ENCODE data around the gene C16orf89. TPM values are rescaled to one million over a fixed set of nuclear protein-coding genes. Genes with fewer than 3 reads are reported as not detected.
"Not testable (repeated sequence)": the region's sequence is repeated elsewhere in the genome, so short reads cannot be mapped to it uniquely, and the experiment has no call there.

C16orf89 gene
- polyA plus RNA-seq, 1 of the 3 experiments (the other 2 are of a cell fraction) = not detected

- H3K9ac ChIP-seq; H2AFZ ChIP-seq (ENCODE audit: low read depth); DNase-seq; H3K4me3 ChIP-seq (ENCODE audit: low read depth in 2 of 2, low read length in 1 of 2); H3K4me1 ChIP-seq (ENCODE audit: control insufficient read depth in 1 of 2, insufficient read depth in 2 of 2, low read depth in 1 of 2, low read length in 1 of 2); H3K9me3 ChIP-seq; H3K9me2 ChIP-seq; H4K20me1 ChIP-seq (ENCODE audit: insufficient read depth); H3K27me3 ChIP-seq (ENCODE audit: insufficient read depth); H3K4me2 ChIP-seq; H3K27ac ChIP-seq (ENCODE audit: low read depth in 2 of 2, low read length in 1 of 2); POLR2A ChIA-PET; H3F3A ChIP-seq (replicated peaks; ENCODE audit: insufficient read depth); H3K36me3 ChIP-seq (replicated peaks in 1 of 2; ENCODE audit: control insufficient read depth in 1 of 2, insufficient read depth in 2 of 2, low read length in 1 of 2); CTCF ChIA-PET; H3K79me2 ChIP-seq (ENCODE audit: insufficient read depth): not testable (repeated sequence)
- WGBS (ENCODE audit: low lambda C conversion rate) = 95% methylated on average over 7 of the region's 11 CpGs
Observed at GRCh38 chr16:5095145-5095830, 29.5 kb upstream of the C16orf89 start.

- H3K9me3 ChIP-seq; H3F3A ChIP-seq (replicated peaks; ENCODE audit: insufficient read depth); H3K27me3 ChIP-seq (ENCODE audit: insufficient read depth); H3K36me3 ChIP-seq (replicated peaks in 1 of 2; ENCODE audit: control insufficient read depth in 1 of 2, insufficient read depth in 2 of 2, low read length in 1 of 2); H3K4me1 ChIP-seq (ENCODE audit: control insufficient read depth in 1 of 2, insufficient read depth in 2 of 2, low read depth in 1 of 2, low read length in 1 of 2); DNase-seq; POLR2A ChIA-PET; H3K4me3 ChIP-seq (ENCODE audit: low read depth in 2 of 2, low read length in 1 of 2); H3K9ac ChIP-seq; H3K27ac ChIP-seq (ENCODE audit: low read depth in 2 of 2, low read length in 1 of 2); H3K9me2 ChIP-seq; H4K20me1 ChIP-seq (ENCODE audit: insufficient read depth); H3K4me2 ChIP-seq; H3K79me2 ChIP-seq (ENCODE audit: insufficient read depth); H2AFZ ChIP-seq (ENCODE audit: low read depth): not testable (repeated sequence)
- CTCF ChIA-PET = interaction anchor here (0.6 kb wide), 1 partner anchor 1480 kb away, joined by 3 read pairs; no protein-coding TSS in a partner anchor
- WGBS (ENCODE audit: low lambda C conversion rate) = 95% methylated on average over 10 of the region's 11 CpGs
Observed at GRCh38 chr16:5093746-5094145, 28.0 kb upstream of the C16orf89 start.

GRCh38 chr16:5093081-5093480 is 27.3 kb upstream of the C16orf89 start:
- DNase-seq; H3K79me2 ChIP-seq (ENCODE audit: insufficient read depth); H3K9me2 ChIP-seq; H3K4me2 ChIP-seq; H2AFZ ChIP-seq (ENCODE audit: low read depth); H3K9ac ChIP-seq; POLR2A ChIA-PET; H3K4me1 ChIP-seq (ENCODE audit: control insufficient read depth in 1 of 2, insufficient read depth in 2 of 2, low read depth in 1 of 2, low read length in 1 of 2); H3K27ac ChIP-seq (ENCODE audit: low read depth in 2 of 2, low read length in 1 of 2); H4K20me1 ChIP-seq (ENCODE audit: insufficient read depth); H3F3A ChIP-seq (replicated peaks; ENCODE audit: insufficient read depth); H3K9me3 ChIP-seq; H3K36me3 ChIP-seq (replicated peaks in 1 of 2; ENCODE audit: control insufficient read depth in 1 of 2, insufficient read depth in 2 of 2, low read length in 1 of 2); H3K27me3 ChIP-seq (ENCODE audit: insufficient read depth); H3K4me3 ChIP-seq (ENCODE audit: low read depth in 2 of 2, low read length in 1 of 2): not testable (repeated sequence)
- 96% methylated on average over 5 of the region's 9 CpGs for WGBS (ENCODE audit: low lambda C conversion rate)
- CTCF ChIA-PET = interaction anchor here (0.8 to 1.7 kb wide), 9 partner anchors 11 to 96 kb away, joined by 3 to 13 read pairs (median 3); no protein-coding TSS in a partner anchor

- WGBS (ENCODE audit: low lambda C conversion rate) = 87% methylated on average over 9 of the region's 9 CpGs
Observed at GRCh38 chr16:5090592-5090991, 24.8 kb upstream of the C16orf89 start.

GRCh38 chr16:5089911-5090555 is 24.3 kb upstream of the C16orf89 start:
- H3K4me1 ChIP-seq (ENCODE audit: control insufficient read depth in 1 of 2, insufficient read depth in 2 of 2, low read depth in 1 of 2, low read length in 1 of 2); H3K27me3 ChIP-seq (ENCODE audit: insufficient read depth); H3K27ac ChIP-seq (ENCODE audit: low read depth in 2 of 2, low read length in 1 of 2); H3K4me3 ChIP-seq (ENCODE audit: low read depth in 2 of 2, low read length in 1 of 2); DNase-seq; H3K4me2 ChIP-seq; H3K9me2 ChIP-seq; H3K79me2 ChIP-seq (ENCODE audit: insufficient read depth); POLR2A ChIA-PET; CTCF ChIA-PET; H3F3A ChIP-seq (replicated peaks; ENCODE audit: insufficient read depth); H3K9ac ChIP-seq; H3K9me3 ChIP-seq; H2AFZ ChIP-seq (ENCODE audit: low read depth); H4K20me1 ChIP-seq (ENCODE audit: insufficient read depth): not testable (repeated sequence)
- 94% methylated on average over 16 of the region's 26 CpGs for WGBS (ENCODE audit: low lambda C conversion rate)
- H3K36me3 ChIP-seq (replicated peaks in 1 of 2; ENCODE audit: control insufficient read depth in 1 of 2, insufficient read depth in 2 of 2, low read length in 1 of 2) = peaks cover 7 to 10% of the 10 kb centered on the region in 2 experiments

More at GRCh38 chr16:5090592-5090991, 24.8 kb upstream of the C16orf89 start:
- H3F3A ChIP-seq (replicated peaks; ENCODE audit: insufficient read depth); H3K36me3 ChIP-seq (replicated peaks in 1 of 2; ENCODE audit: control insufficient read depth in 1 of 2, insufficient read depth in 2 of 2, low read length in 1 of 2); H3K9me2 ChIP-seq; H3K9ac ChIP-seq; H3K4me1 ChIP-seq (ENCODE audit: control insufficient read depth in 1 of 2, insufficient read depth in 2 of 2, low read depth in 1 of 2, low read length in 1 of 2); H3K27me3 ChIP-seq (ENCODE audit: insufficient read depth); H4K20me1 ChIP-seq (ENCODE audit: insufficient read depth); DNase-seq; CTCF ChIA-PET; H3K27ac ChIP-seq (ENCODE audit: low read depth in 2 of 2, low read length in 1 of 2); H3K4me2 ChIP-seq; H3K4me3 ChIP-seq (ENCODE audit: low read depth in 2 of 2, low read length in 1 of 2); H2AFZ ChIP-seq (ENCODE audit: low read depth); H3K79me2 ChIP-seq (ENCODE audit: insufficient read depth); POLR2A ChIA-PET; H3K9me3 ChIP-seq: not testable (repeated sequence)

- H3K36me3 ChIP-seq (replicated peaks in 1 of 2; ENCODE audit: control insufficient read depth in 1 of 2, insufficient read depth in 2 of 2, low read length in 1 of 2) = peaks cover 7 to 12% of the 10 kb centered on the region in 2 experiments
- POLR2A ChIA-PET = interaction anchor here (1.1 kb wide), 1 partner anchor 17 kb away, joined by 3 read pairs; no protein-coding TSS in a partner anchor
Observed at GRCh38 chr16:5088936-5089335, 23.2 kb upstream of the C16orf89 start.

More at GRCh38 chr16:5088936-5089335, 23.2 kb upstream of the C16orf89 start:
- H3K9me3 ChIP-seq; H2AFZ ChIP-seq (ENCODE audit: low read depth); H4K20me1 ChIP-seq (ENCODE audit: insufficient read depth); DNase-seq; H3K4me1 ChIP-seq (ENCODE audit: control insufficient read depth in 1 of 2, insufficient read depth in 2 of 2, low read depth in 1 of 2, low read length in 1 of 2); H3K9ac ChIP-seq; H3K4me2 ChIP-seq; H3K4me3 ChIP-seq (ENCODE audit: low read depth in 2 of 2, low read length in 1 of 2); H3K27ac ChIP-seq (ENCODE audit: low read depth in 2 of 2, low read length in 1 of 2); H3K27me3 ChIP-seq (ENCODE audit: insufficient read depth); H3K79me2 ChIP-seq (ENCODE audit: insufficient read depth); H3F3A ChIP-seq (replicated peaks; ENCODE audit: insufficient read depth); H3K9me2 ChIP-seq: not testable (repeated sequence)
- CTCF ChIA-PET = interaction anchor here (1.3 kb wide), 1 partner anchor 32 kb away, joined by 3 read pairs; no protein-coding TSS in a partner anchor
- 99% methylated on average over 17 of the region's 17 CpGs for WGBS (ENCODE audit: low lambda C conversion rate)

Data from SK-N-SH (cell line).